ENCODE data around the gene SEC14L1.

GRCh38 chr17:77178563-77178962, 37.8 kb downstream of the SEC14L1 start:
- TF ChIP-seq CTCF (IDR thresholded peaks at IDR 0.05; ENCODE audit: borderline replicate concordance, extremely low read depth, low read length, poor library complexity, severe bottlenecking) (no peak), EZH2 (IDR thresholded peaks at IDR 0.05; ENCODE audit: borderline replicate concordance, low read depth, low read length, severe bottlenecking) (no peak)
